GM06990 (cell line): ENCODE data around the gene SPRY2.
"Not testable (repeated sequence)": the region's sequence is repeated elsewhere in the genome, so short reads cannot be mapped to it uniquely, and the experiment has no call there.

Experiments used
- DNase-seq: peaks from one replicate; pipeline ENCODE4 v3.0.0-alpha.2; 2011; ENCODE audit not compliant: insufficient read length; ENCODE audit errors: extremely low read depth
- H3K27me3 ChIP-seq: replicated peaks from 2 replicates; pipeline ENCODE4 v1.6.0; 2011; ENCODE audit warnings: low read length; ENCODE audit not compliant: control insufficient read depth, insufficient read depth
- H3K36me3 ChIP-seq: 2 replicates; pipeline ENCODE4 v1.5.1; 2011; ENCODE audit warnings: low read length; ENCODE audit not compliant: control insufficient read depth, insufficient read depth
- H3K4me3 ChIP-seq: replicated peaks from 2 replicates; pipeline ENCODE4 v1.5.1; 2011; ENCODE audit warnings: low read depth, mild to moderate bottlenecking, control low read depth, low read length
- CTCF ChIP-seq: IDR thresholded peaks from 2 replicates; pipeline ENCODE4 v1.5.1; 2011; ENCODE audit warnings: low read length, control low read depth, mild to moderate bottlenecking, inconsistent platforms; ENCODE audit not compliant: insufficient read depth, poor library complexity, severe bottlenecking

The SPRY2 gene

GRCh38 chr13:80345771-80346510 is 5.0 kb upstream of the SPRY2 start:
- Histone ChIP-seq H3K4me3 (no peak overlapping the region), H3K27me3 (no peaks in the 10 kb centered on the region), H3K36me3 (no peaks in the 10 kb centered on the region)
- no peak for TF ChIP-seq CTCF
- no peak for DNase-seq

GRCh38 chr13:80344032-80344431 is 3.1 kb upstream of the SPRY2 start:
- not testable (repeated sequence) for H3K27me3 ChIP-seq, H3K36me3 ChIP-seq

GRCh38 chr13:80342471-80343371 is 1.8 kb upstream of the SPRY2 start:
- no peaks in the 10 kb centered on the region for H3K36me3 ChIP-seq
- H3K4me3 ChIP-seq, result peak overlapping the region; percentile 37
- peak; percentile 77 for TF ChIP-seq CTCF
- DNase-seq, result peak; percentile 81
- no peaks in the 10 kb centered on the region for H3K27me3 ChIP-seq

More at GRCh38 chr13:80344032-80344431, 3.1 kb upstream of the SPRY2 start:
- not testable (repeated sequence) for H3K4me3 ChIP-seq, DNase-seq

GRCh38 chr13:80341756-80342370 is 937 bp upstream of the SPRY2 start:
- DNase-seq, result no peak
- no peak for TF ChIP-seq CTCF
- H3K4me3 ChIP-seq, result peak overlapping the region; percentile 61

GRCh38 chr13:80340651-80341100 is 250 bp downstream of the SPRY2 start:
- H3K4me3 ChIP-seq, result peak overlapping the region; percentile 61
- no peak for TF ChIP-seq CTCF
- H3K36me3 ChIP-seq, result no peaks in the 10 kb centered on the region; the same call in 1 of the 2 replicates
- DNase-seq, result no peak
- no peaks in the 10 kb centered on the region; the same call in 1 of the 2 replicates for H3K27me3 ChIP-seq

More at GRCh38 chr13:80341756-80342370, 937 bp upstream of the SPRY2 start:
- Histone ChIP-seq H3K27me3 (no peaks in the 10 kb centered on the region; the same call in 1 of the 2 replicates), H3K36me3 (no peaks in the 10 kb centered on the region; the same call in 1 of the 2 replicates)
